GM23338 (cell line): ENCODE measurements around the gene HBZ. TPM values are rescaled to one million over a fixed set of nuclear protein-coding genes. Genes with fewer than 3 reads are reported as not detected.
"Not testable (repeated sequence)": the region's sequence is repeated elsewhere in the genome, so short reads cannot be mapped to it uniquely, and the experiment has no call there.

Experiments
- ATAC-seq: fragments of 200-7000 bp; cut with Tn5 transposase; 3 replicates; pipeline ENCODE4 v1.9.1; 2020
- DNase-seq: peaks from one replicate; pipeline ENCODE4 v3.0.0-alpha.2; 2015; ENCODE audit warnings: low spot score
- H2AFZ ChIP-seq: fragments of 200-600 bp; sonication (generic); 2 replicates; pipeline ENCODE4 v1.8.0; 2016; ENCODE audit warnings: antibody characterized with exemption, mild to moderate bottlenecking, moderate library complexity
- H3F3A ChIP-seq: fragments of 200-600 bp; sonication (generic); replicated peaks from 2 replicates; pipeline ENCODE4 v1.8.0; 2017; ENCODE audit warnings: antibody characterized with exemption, mixed run types, low read depth
- H3K27ac ChIP-seq: fragments of 200-600 bp; sonication (generic); 2 replicates; pipeline ENCODE4 v1.6.1; 2016; ENCODE audit warnings: low read depth
- H3K27me3 ChIP-seq: fragments of 200-600 bp; sonication (generic); 2 replicates; pipeline ENCODE4 v1.8.0; 2016; ENCODE audit warnings: mild to moderate bottlenecking, mixed run types, moderate library complexity; ENCODE audit not compliant: insufficient read depth
- H3K36me3 ChIP-seq: fragments of 200-600 bp; sonication (generic); 2 replicates; pipeline ENCODE4 v1.8.0; 2016; ENCODE audit warnings: mild to moderate bottlenecking; ENCODE audit not compliant: insufficient read depth
- H3K4me1 ChIP-seq: fragments of 200-600 bp; sonication (generic); 2 replicates; pipeline ENCODE4 v1.8.0; 2016; ENCODE audit warnings: mild to moderate bottlenecking, moderate library complexity; ENCODE audit not compliant: insufficient read depth
- H3K4me2 ChIP-seq: fragments of 200-600 bp; sonication (generic); 2 replicates; pipeline ENCODE4 v1.7.1; 2017; ENCODE audit warnings: mixed run types
- H3K4me3 ChIP-seq: fragments of 200-600 bp; sonication (generic); 2 replicates; pipeline ENCODE4 v1.6.1; 2016; ENCODE audit warnings: mixed run types
- H3K79me2 ChIP-seq: fragments of 200-600 bp; sonication (generic); replicated peaks from 2 replicates; pipeline ENCODE4 v1.8.0; 2017; ENCODE audit warnings: mild to moderate bottlenecking; ENCODE audit not compliant: insufficient read depth
- H3K9me2 ChIP-seq: fragments of 200-600 bp; sonication (generic); 2 replicates; pipeline ENCODE4 v1.8.0; 2017; ENCODE audit not compliant: insufficient read depth
- H4K20me1 ChIP-seq: fragments of 200-600 bp; sonication (generic); replicated peaks from 2 replicates; pipeline ENCODE4 v1.8.0; 2017; ENCODE audit warnings: mild to moderate bottlenecking; ENCODE audit not compliant: insufficient read depth
- H3K27ac Mint-ChIP-seq: 2 replicates; pipeline ENCODE4 v1.8.0; 2020; ENCODE audit warnings: inconsistent platforms, mild to moderate bottlenecking, moderate library complexity, mixed read lengths
- H3K27me3 Mint-ChIP-seq: 3 replicates; pipeline ENCODE4 v1.8.0; 2022; ENCODE audit warnings: low read depth, mild to moderate bottlenecking, moderate library complexity, mixed read lengths, inconsistent platforms; ENCODE audit not compliant: insufficient read depth, poor library complexity
- H3K36me3 Mint-ChIP-seq: 3 replicates; pipeline ENCODE4 v1.8.0; 2021; ENCODE audit warnings: low read depth, mild to moderate bottlenecking, inconsistent platforms, moderate library complexity, mixed read lengths
- H3K4me1 Mint-ChIP-seq: 3 replicates; pipeline ENCODE4 v1.8.0; 2020; ENCODE audit warnings: mild to moderate bottlenecking, inconsistent platforms, mixed read lengths
- H3K4me3 Mint-ChIP-seq: 3 replicates; pipeline ENCODE4 v1.8.0; 2021; ENCODE audit warnings: moderate library complexity, mild to moderate bottlenecking, inconsistent platforms, mixed read lengths
- H3K9me3 Mint-ChIP-seq: 3 replicates; pipeline ENCODE4 v1.8.0; 2020; ENCODE audit warnings: moderate library complexity, mild to moderate bottlenecking, inconsistent platforms, mixed read lengths
- CREB1 ChIP-seq: fragments of 250-450 bp; sonication (Bioruptor Pico); IDR thresholded peaks from 2 replicates; pipeline ENCODE4 v1.5.0; 2020; ENCODE audit warnings: low read depth, mild to moderate bottlenecking, moderate library complexity
- CTCF ChIP-seq, 2 experiments: fragments of 200-600 bp in 1 of 2; sonication (generic) in 1 of 2; conservative IDR thresholded peaks; 2 replicates each; pipeline versions ENCODE4 v1.5.1 to v1.6.1; 2016 to 2017; ENCODE audit warnings: antibody characterized with exemption in 2 of 2, low read depth in 2 of 2, mild to moderate bottlenecking in 2 of 2, moderate library complexity in 1 of 2
- EZH2 ChIP-seq: fragments of 200-600 bp; sonication (generic); IDR thresholded peaks from one replicate; pipeline ENCODE4 v1.8.0; 2017; ENCODE audit warnings: antibody characterized with exemption, mild to moderate bottlenecking, low read depth; ENCODE audit not compliant: unreplicated experiment
- EZH2phosphoT487 ChIP-seq: fragments of 200-600 bp; sonication (generic); IDR thresholded peaks from one replicate; pipeline ENCODE4 v1.8.1; 2018; ENCODE audit warnings: antibody characterized with exemption; ENCODE audit not compliant: unreplicated experiment
- POLR2AphosphoS5 ChIP-seq: IDR thresholded peaks from 2 replicates; pipeline ENCODE4 v1.6.1; 2016; ENCODE audit warnings: antibody characterized with exemption, low read depth
- REST ChIP-seq: IDR thresholded peaks from one replicate; pipeline ENCODE4 v1.6.1; 2018; ENCODE audit warnings: antibody characterized with exemption; ENCODE audit not compliant: unreplicated experiment
- ZNF114 ChIP-seq: fragments of 250-450 bp; sonication (Bioruptor Pico); IDR thresholded peaks from 2 replicates; pipeline ENCODE4 v1.5.0; 2020; ENCODE audit warnings: mild to moderate bottlenecking, moderate library complexity
- ZNF331 ChIP-seq: fragments of 250-450 bp; sonication (Bioruptor Pico); IDR thresholded peaks from 2 replicates; pipeline ENCODE4 v1.5.0; 2020; ENCODE audit warnings: low read depth, mild to moderate bottlenecking, moderate library complexity
- ZNF462 ChIP-seq: fragments of 250-450 bp; sonication (Bioruptor Pico); IDR thresholded peaks from 2 replicates; pipeline ENCODE4 v1.5.0; 2020; ENCODE audit warnings: mild to moderate bottlenecking, moderate library complexity
- polyA plus RNA-seq: library from polyadenylated mRNA; unstranded; fragments of >200 nt; fragmentation: Nextera tagmentation; extraction: Ambion mirVana; gene quantifications from 2 replicates; pipeline ENCODE4 v1.2.1, GENCODE V29; 2016
- total RNA-seq: library from RNA; depleted of rRNA; stranded (reverse); fragments of >200 nt; shearing (Covaris generic); gene quantifications from 2 replicates; pipeline ENCODE4 v1.2.3, GENCODE V29; 2014

The HBZ gene
- total and polyA plus RNA-seq, 2 experiments from 2014 or later = 0.39 TPM; not detected in 1

- no peak overlapping the region for H3K4me2 ChIP-seq
- H4K20me1 ChIP-seq = peaks cover 3% of the 10 kb centered on the region; the same call in 1 of the 2 replicates
- Mint-ChIP-seq H3K9me3 (peaks cover 4% of the 10 kb centered on the region; the same call in 1 of the 3 replicates), H3K4me1 (peaks cover 5% of the 10 kb centered on the region; the same call in 2 of the 3 replicates), H3K27ac (no peak overlapping the region), H3K27me3 (peaks cover 32% of the 10 kb centered on the region), H3K4me3 (no peak overlapping the region; the same call in 2 of the 3 replicates), H3K36me3 (no peaks in the 10 kb centered on the region)
- TF ChIP-seq EZH2 (no peak), CTCF (conservative IDR thresholded peaks at IDR 0.05; ENCODE audit: low read depth in 2 of 2) (no peak), POLR2AphosphoS5 (no peak), REST (no peak), EZH2phosphoT487 (no peak), CREB1 (CRISPR knock-in tag) (no peak), ZNF331 (no peak), ZNF114 (no peak), ZNF462 (no peak)
- H3K36me3 ChIP-seq = no peaks in the 10 kb centered on the region
- no peaks in the 10 kb centered on the region for H3K9me2 ChIP-seq
- ATAC-seq (no peak), DNase-seq (no peak)
- peaks cover 65% of the 10 kb centered on the region for H3K27me3 ChIP-seq
- no peak overlapping the region for H3K27ac ChIP-seq
- no peak overlapping the region; the same call in 1 of the 2 replicates for H2AFZ ChIP-seq
- peaks cover 5% of the 10 kb centered on the region; the same call in 1 of the 2 replicates for H3K4me1 ChIP-seq
- H3F3A ChIP-seq = 0 out of 2 replicates have a peak, but pooled peaks cover 6% of the 10 kb centered on the region
- H3K4me3 ChIP-seq = no peak overlapping the region
- no peaks in the 10 kb centered on the region for H3K79me2 ChIP-seq
Observed at GRCh38 chr16:159136-159849, 6.8 kb downstream of the HBZ start.

- H3K36me3 Mint-ChIP-seq, H3K4me1 Mint-ChIP-seq, H3K9me3 Mint-ChIP-seq, H3K4me2 ChIP-seq, DNase-seq, H3K4me1 ChIP-seq, H3F3A ChIP-seq, H2AFZ ChIP-seq, H3K27ac Mint-ChIP-seq, H3K9me2 ChIP-seq, H3K4me3 Mint-ChIP-seq, H3K4me3 ChIP-seq, ATAC-seq, H3K79me2 ChIP-seq, H3K27ac ChIP-seq, H3K36me3 ChIP-seq, H4K20me1 ChIP-seq: not testable (repeated sequence)
- H3K27me3 ChIP-seq = peaks cover 60% of the 10 kb centered on the region
- H3K27me3 Mint-ChIP-seq = peaks cover 26% of the 10 kb centered on the region
Observed at GRCh38 chr16:160242-160641, 7.8 kb downstream of the HBZ start.
